Measurements from ENCODE around the gene PCSK4.
"Not testable (repeated sequence)": the region's sequence is repeated elsewhere in the genome, so short reads cannot be mapped to it uniquely, and the experiment has no call there.

The PCSK4 gene

GRCh38 chr19:1490311-1491113 is at the start of gene PCSK4:
PCSK4 (minus strand) TSS chr19:1490350; CDS start chr19:1490346, 4 bp downstream.
- peak; percentile 98 for DNase-seq

DNA sequence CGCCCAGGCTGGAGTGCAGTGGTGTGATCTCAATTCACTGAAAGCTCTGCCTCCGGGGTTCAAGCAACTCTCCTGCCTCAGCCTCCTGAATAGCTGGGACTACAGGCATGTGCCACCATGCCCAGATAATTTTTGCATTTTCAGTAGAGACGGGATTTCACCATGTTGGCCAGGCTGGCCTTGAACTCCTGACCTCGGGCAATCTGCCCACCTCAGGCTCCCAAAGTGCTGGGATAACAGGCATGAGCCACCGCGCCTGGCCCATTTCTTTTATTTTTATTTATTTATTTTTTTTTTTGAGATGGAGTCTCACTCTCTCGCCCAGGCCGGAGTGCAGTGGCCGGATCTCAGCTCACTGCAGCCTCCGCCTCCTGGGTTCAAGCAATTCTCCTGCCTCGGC is 49.6 kb upstream of the PCSK4 start:
- DNase-seq: not testable (repeated sequence)

DNA sequence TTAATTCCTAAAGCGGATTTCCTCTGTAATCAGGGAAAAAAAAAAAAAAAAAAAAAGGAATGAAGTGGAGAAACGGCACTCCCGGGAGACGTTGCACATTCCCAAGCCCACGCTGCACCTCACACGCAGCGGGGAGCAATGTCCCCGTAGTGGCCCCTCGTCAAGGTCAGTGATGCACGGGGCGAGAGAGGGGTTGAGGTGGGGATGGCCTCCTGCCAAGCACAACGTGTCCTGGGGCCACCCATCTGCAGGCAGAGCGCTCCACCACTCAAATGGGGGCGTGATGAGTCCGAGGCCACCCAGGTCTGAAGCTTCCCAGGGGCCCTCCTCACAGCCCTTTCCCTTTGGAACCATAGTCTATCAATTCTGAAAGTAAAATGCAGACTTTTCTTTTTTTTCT is 48.8 kb upstream of the PCSK4 start:
- no peak for DNase-seq

DNA sequence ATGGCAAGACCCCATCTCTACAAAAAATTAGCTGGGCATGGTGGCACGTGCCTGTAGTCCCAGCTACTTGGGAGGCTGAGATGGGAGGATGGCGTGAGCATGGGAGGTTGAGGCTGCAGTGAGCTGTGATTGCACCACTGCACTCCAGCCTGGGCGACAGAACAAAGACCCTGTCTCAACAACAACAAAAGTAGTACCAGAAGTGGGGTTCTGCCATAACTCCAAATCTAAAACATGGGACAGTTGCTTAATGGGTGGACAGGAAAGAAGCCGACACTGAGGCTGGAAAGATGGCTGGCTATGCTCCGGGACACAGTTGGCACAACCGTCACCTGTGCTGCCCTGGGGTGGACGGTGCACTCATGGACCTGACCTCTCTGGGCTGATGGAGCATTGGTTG is 45.5 kb upstream of the PCSK4 start:
- not testable (repeated sequence) for DNase-seq

GRCh38 chr19:1534972-1535371 is 44.8 kb upstream of the PCSK4 start:
- no peak for DNase-seq

- no peak for DNase-seq
Measured at GRCh38 chr19:1533510-1534150, 43.5 kb upstream of the PCSK4 start.

GRCh38 chr19:1532003-1532402 is 41.9 kb upstream of the PCSK4 start:
- no peak for DNase-seq

GRCh38 chr19:1531587-1531986 is 41.4 kb upstream of the PCSK4 start:
- DNase-seq: no peak

GRCh38 chr19:1530856-1531255 is 40.7 kb upstream of the PCSK4 start:
- DNase-seq: not testable (repeated sequence)

GRCh38 chr19:1529430-1529816 is 39.3 kb upstream of the PCSK4 start:
- no peak for DNase-seq

- DNase-seq: no peak
Measured at GRCh38 chr19:1528596-1529429, 38.7 kb upstream of the PCSK4 start.

DNA sequence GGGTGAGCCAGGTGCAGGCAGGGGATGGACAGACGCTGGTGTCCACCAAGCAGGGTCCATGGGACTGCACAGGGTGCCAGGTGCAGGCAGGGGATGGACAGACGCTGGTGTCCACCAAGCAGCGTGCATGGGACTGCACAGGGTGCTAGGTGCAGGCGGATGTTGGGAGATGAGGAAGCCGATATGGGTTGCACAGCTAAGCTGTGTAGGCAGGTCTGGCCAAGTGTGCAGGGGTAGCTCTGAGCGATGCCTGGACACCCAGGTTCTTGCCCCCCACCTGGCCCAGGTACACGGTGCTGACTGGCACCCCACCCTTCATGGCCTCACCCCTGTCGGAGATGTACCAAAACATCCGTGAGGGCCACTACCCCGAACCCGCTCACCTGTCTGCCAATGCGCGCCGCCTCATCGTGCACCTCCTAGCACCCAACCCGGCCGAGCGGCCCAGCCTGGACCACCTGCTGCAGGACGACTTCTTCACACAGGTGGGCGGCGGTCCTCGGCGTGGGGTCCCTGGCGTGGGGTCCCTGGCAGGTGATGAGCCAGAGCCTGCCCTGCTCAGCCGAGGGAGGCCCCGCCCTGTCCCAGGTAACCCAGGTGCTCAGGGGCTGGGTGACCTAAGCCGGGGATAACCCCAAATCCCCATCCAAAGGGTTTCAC is 37.6 kb upstream of the PCSK4 start:
- DNase-seq: no peak

DNA sequence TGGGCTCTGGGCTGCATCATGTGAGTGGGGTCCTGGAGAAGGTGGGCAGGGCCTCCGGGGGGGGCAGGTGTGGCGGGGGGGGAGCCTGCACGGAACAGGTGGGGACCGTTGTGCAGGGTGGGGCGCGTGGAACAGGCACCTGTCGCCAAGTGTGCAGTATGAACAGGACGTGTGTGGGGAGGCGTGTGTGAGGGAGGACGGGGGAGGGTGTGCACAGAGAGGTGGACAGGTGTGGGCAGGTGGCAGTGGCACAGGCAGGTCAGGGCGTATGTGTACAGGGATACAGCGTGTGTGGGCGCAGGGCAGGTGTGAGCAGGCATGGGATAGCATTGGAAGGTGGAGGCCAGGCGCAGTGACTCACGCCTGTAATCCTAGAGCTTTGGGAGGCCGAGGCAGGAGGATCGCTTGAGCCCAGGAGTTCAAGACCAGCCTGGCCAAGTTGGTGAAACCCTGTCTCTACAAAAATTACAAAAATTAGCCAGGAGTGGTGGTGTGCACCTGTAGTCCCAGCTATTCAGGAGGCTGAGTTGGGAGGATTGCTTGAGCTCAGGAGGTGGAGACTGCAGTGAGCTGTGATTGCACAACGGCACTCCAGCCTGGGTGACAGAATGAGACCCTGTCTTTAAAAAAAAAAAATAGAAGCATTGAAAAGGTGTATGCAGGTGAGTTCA is 37.0 kb upstream of the PCSK4 start:
- DNase-seq: no peak

DNA sequence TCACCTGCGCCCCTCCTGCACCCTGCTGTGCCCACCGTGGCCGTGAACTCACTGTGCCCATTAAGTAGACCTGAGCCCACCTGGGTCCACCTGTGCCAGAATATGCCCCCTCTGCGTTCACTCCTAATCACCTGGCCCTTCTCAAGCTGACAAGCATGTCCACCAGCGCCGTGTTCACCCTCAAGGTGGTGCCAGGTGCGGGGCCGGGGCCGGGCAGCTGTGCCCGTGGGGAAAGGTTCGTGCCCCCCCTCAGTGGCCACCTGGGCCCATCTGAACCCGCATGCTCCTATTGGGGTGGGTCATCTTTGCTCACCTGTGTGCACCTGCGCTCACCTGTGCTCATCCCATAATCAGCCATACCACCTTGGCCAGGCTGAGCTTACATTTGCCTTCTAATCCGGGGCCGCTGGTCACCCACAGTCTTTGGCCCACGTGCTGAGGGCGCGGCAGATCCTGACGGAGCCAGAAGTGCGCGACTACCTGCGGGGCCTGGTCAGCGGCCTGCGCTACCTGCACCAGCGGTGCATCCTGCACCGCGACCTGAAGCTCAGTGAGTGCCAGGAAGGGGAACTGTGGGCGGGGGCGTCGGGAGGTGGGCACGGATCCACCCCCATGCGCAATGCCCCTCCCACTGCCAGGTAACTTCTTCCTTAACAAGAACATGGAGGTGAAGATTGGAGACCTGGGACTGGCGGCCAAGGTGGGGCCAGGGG is 36.1 kb upstream of the PCSK4 start:
- no peak for DNase-seq

DNA sequence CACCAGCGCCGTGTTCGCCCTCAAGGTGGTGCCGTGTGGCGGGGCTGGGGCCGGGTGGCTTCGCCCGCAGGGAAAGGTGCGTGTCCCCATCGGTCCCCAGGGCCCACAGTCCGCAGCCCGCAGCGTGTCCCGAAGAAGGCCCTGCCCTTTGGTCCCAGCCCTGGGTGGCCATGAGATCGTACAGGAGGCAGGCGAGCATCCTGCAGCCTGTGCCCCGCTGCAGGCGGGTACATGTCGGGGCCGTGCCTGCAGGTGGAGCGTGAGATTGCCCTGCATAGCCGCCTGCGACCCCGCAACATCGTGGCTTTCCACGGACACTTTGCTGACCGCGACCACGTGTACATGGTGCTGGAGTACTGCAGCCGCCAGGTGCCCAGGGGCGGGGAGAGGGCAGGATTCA is 35.2 kb upstream of the PCSK4 start:
- no peak for DNase-seq

DNA sequence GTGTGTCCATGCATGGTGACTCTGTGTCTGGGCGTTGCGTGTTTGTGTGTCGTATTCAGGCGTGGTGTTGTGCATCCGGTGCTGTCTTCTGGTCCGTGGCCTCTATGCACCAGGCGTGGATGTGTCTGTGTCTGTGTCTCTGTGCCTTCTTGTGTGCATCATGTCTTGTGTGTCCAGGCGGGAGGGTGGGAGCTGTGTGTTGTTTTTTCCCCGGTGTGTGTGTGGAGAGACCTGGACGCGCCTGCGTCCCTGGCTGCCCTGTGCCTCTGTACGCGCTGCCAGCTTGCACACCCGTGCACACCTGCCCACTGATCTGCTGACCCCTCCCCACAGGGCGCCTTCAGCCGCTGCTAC is 34.8 kb upstream of the PCSK4 start:
- no peak for DNase-seq

DNA sequence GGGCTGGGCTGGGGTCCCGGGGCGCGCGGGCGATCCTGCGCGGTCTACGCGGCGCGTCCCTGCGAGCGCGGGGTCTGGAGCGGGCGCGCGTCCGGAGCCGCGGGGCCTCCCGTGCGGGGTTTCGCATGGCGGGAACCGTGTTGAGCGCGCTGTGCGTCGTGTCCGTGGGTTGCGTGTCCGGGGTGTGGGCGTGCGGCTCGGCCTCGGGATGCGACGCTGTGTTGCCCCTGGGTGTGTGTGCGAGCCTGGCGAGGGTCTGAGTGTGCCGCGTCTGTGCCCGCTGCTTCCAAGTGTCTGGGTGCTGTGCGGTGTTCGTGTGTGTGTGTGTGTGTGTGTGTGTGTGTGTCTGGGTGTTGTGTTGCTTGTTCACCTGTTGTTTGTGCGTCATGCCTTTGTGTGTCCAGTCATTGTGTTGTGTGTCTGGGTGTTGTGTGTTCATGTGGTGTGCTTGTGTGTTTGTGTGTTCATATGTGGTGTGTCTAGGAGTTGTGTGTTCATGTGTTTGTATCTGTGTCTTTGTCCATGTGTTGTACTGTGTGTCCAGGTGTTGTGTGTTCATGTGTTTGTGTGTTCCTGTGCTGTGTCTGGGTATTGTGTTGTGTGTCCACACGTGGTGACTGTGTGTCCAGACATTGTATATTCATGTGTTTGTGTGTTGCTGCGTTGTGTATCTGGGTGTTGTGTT is 34.3 kb upstream of the PCSK4 start:
- DNase-seq: no peak

- DNase-seq: no peak
Measured at GRCh38 chr19:1523412-1524286, 33.5 kb upstream of the PCSK4 start, which contains the start of gene PLK5. PLK5 (plus strand) TSS chr19:1524077; CDS start chr19:1526997, 2,920 bp downstream.

DNA sequence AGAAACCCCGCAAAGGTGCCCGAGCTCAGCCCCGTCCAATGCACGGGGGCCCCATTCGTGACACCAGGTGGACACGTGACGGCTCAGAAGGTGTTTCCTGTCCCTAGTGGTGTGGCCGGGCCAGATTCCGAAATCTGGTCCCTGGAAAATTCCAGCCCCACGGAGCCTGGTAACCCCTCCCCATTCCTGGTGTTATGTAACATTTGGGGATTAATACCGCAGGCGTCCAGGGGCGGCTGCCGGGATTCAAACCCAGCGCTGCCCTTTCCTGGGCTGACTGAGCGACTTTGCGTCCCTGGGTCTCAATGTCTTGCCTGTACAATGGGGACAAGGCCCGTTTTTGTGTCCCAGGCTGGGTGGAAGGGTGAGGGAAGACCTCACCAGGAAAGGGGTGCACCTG is 32.7 kb upstream of the PCSK4 start:
- no peak for DNase-seq

DNA sequence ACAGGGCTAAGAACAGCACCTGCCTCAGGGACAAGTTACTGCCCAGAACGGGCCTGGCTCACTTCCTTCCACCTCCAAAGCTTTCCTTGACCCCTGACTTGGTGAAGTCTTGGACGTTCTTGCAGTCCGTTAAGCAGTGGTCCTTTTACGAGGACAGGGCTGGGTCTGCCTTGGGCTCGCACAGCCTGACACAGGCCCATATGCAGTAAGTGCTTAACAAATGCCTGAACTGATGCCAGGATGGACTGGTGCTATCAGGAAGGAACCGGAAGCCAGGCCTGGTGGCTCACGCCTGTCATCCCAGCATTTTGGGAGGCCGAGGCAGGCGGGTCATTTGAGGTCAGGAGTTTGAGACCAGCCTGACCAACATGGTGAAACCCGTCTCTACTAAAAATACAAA is 31.9 kb upstream of the PCSK4 start:
- DNase-seq: no peak
